Astrocyte (in vitro differentiated cells and primary cell): Measurements from ENCODE around the gene TENT4B.

Source experiments
- EZH2 ChIP-seq: IDR thresholded peaks from 2 replicates; pipeline ENCODE4 v1.6.1; 2012; ENCODE audit warnings: mild to moderate bottlenecking, low read length, inconsistent platforms; ENCODE audit not compliant: insufficient read depth
- TF ChIP-seq, protein P1 (sequence below): IDR thresholded peaks from 2 replicates; pipeline ENCODE4 v1.5.1; 2011; ENCODE audit warnings: low read depth, mild to moderate bottlenecking, inconsistent platforms, low read length, moderate library complexity; ENCODE audit not compliant: insufficient read depth

DNA sequence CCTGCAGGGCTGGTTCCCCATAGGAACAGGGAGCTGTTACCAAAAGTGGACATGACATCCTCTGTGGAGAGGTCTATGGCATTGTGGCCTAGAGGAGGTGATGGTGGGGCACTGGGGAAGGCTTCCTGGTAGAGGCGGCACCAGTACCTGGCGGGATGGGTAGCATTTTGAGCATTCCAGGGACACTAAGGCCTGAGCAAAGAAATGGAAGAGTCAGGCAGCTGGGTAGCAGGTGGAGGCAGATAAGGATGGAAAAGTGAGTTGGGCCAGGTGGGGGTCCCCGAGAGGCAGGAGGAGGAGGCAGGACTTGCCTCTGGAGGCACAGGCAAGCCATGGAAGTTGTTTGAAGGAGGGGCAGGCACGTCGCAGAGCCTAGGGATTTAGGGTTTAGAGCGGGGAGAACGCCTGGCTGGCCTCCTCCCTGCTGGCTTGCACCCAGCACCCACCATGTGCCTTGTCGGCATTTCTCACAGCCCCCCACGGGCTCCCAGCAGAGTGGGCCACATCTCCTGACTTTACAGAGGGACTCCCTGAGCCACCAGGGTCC is 108.1 kb downstream of the TENT4B start:
- TF ChIP-seq, protein P1, sequence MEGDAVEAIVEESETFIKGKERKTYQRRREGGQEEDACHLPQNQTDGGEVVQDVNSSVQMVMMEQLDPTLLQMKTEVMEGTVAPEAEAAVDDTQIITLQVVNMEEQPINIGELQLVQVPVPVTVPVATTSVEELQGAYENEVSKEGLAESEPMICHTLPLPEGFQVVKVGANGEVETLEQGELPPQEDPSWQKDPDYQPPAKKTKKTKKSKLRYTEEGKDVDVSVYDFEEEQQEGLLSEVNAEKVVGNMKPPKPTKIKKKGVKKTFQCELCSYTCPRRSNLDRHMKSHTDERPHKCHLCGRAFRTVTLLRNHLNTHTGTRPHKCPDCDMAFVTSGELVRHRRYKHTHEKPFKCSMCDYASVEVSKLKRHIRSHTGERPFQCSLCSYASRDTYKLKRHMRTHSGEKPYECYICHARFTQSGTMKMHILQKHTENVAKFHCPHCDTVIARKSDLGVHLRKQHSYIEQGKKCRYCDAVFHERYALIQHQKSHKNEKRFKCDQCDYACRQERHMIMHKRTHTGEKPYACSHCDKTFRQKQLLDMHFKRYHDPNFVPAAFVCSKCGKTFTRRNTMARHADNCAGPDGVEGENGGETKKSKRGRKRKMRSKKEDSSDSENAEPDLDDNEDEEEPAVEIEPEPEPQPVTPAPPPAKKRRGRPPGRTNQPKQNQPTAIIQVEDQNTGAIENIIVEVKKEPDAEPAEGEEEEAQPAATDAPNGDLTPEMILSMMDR: no peak
- TF ChIP-seq EZH2: no peak
